ENCODE data around the gene VWA5B2.

Gene VWA5B2

DNA sequence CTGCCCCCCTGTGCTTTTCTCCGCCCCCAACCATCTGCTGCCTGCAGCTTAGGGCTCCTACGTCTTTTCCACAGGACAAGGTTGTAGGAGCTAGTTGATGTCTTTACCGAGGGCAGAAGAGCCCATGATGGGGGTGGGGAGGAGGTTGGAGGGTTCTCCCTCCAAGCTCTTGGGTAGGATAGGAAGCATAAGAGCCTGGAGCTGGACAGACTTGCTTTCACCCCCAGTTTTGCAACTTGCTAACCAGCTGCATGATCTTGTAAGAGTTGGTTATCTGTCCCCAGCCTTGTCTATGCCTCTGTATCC, 42.5 kb upstream of the VWA5B2 start:
- no peak for TF ChIP-seq EP300 (IDR thresholded peaks at IDR 0.05; ENCODE audit: borderline replicate concordance)
- no peak for TF ChIP-seq REST (IDR thresholded peaks at IDR 0.05; ENCODE audit: low read depth)
- TF ChIP-seq NFIC (IDR thresholded peaks at IDR 0.05): no peak
- TF ChIP-seq TAF1 (IDR thresholded peaks at IDR 0.05; ENCODE audit: low read depth): no peak
- no peak for TF ChIP-seq RAD21 (IDR thresholded peaks at IDR 0.05; ENCODE audit: low read depth)
- no peak for TF ChIP-seq EGR1 (IDR thresholded peaks at IDR 0.05)
- TF ChIP-seq CREB1 (IDR thresholded peaks at IDR 0.05; ENCODE audit: low read depth): no peak
- no peak for TF ChIP-seq TEAD4 (IDR thresholded peaks at IDR 0.05)
- TF ChIP-seq CEBPB (IDR thresholded peaks at IDR 0.05): no peak
- TF ChIP-seq, protein P1, sequence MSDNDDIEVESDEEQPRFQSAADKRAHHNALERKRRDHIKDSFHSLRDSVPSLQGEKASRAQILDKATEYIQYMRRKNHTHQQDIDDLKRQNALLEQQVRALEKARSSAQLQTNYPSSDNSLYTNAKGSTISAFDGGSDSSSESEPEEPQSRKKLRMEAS (IDR thresholded peaks at IDR 0.05): no peak
- TF ChIP-seq TCF12 (IDR thresholded peaks at IDR 0.05; ENCODE audit: low read depth): no peak
- no peak for TF ChIP-seq FOXM1 (IDR thresholded peaks at IDR 0.05; ENCODE audit: borderline replicate concordance, low read depth)
- TF ChIP-seq ZBTB7A (IDR thresholded peaks at IDR 0.05; ENCODE audit: low read depth): no peak
- TF ChIP-seq YY1 (IDR thresholded peaks at IDR 0.05; ENCODE audit: low read depth): no peak
- TF ChIP-seq, protein P2, sequence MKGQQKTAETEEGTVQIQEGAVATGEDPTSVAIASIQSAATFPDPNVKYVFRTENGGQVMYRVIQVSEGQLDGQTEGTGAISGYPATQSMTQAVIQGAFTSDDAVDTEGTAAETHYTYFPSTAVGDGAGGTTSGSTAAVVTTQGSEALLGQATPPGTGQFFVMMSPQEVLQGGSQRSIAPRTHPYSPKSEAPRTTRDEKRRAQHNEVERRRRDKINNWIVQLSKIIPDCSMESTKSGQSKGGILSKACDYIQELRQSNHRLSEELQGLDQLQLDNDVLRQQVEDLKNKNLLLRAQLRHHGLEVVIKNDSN (IDR thresholded peaks at IDR 0.05): no peak

DNA sequence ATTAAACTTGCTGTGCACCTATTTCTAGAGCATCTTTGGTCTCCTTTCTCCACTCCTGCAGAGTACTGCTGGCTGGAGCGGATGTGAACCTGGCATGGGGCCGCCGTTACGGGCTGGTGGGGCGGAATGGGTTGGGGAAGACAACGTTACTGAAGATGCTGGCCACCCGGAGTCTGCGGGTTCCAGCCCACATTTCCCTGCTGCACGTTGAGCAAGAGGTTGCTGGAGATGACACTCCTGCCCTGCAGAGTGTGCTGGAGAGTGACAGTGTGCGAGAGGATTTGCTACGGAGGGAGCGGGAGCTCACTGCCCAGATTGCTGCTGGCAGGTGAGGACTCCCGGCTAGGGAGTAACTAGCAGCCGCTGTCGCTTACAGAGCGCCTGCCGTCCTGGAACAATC, 41.3 kb upstream of the VWA5B2 start:
- no peak for TF ChIP-seq TCF12 (IDR thresholded peaks at IDR 0.05; ENCODE audit: low read depth)
- TF ChIP-seq FOXM1 (IDR thresholded peaks at IDR 0.05; ENCODE audit: borderline replicate concordance, low read depth): no peak
- TF ChIP-seq TAF1 (IDR thresholded peaks at IDR 0.05; ENCODE audit: low read depth): no peak
- TF ChIP-seq RAD21 (IDR thresholded peaks at IDR 0.05; ENCODE audit: low read depth): no peak
- no peak for TF ChIP-seq NFIC (IDR thresholded peaks at IDR 0.05)
- no peak for TF ChIP-seq TEAD4 (IDR thresholded peaks at IDR 0.05)
- TF ChIP-seq ZBTB7A (IDR thresholded peaks at IDR 0.05; ENCODE audit: low read depth): no peak
- no peak for TF ChIP-seq EGR1 (IDR thresholded peaks at IDR 0.05)
- no peak for TF ChIP-seq YY1 (IDR thresholded peaks at IDR 0.05; ENCODE audit: low read depth)
- TF ChIP-seq EP300 (IDR thresholded peaks at IDR 0.05; ENCODE audit: borderline replicate concordance): no peak
- TF ChIP-seq REST (IDR thresholded peaks at IDR 0.05; ENCODE audit: low read depth): no peak

GRCh38 chr3:184189421-184189820, 40.0 kb upstream of the VWA5B2 start:
- TF ChIP-seq ZBTB7A (IDR thresholded peaks at IDR 0.05; ENCODE audit: low read depth) (no peak), REST (IDR thresholded peaks at IDR 0.05; ENCODE audit: low read depth) (no peak), YY1 (IDR thresholded peaks at IDR 0.05; ENCODE audit: low read depth) (no peak), NFIC (IDR thresholded peaks at IDR 0.05) (no peak), FOXM1 (IDR thresholded peaks at IDR 0.05; ENCODE audit: borderline replicate concordance, low read depth) (no peak), TAF1 (IDR thresholded peaks at IDR 0.05; ENCODE audit: low read depth) (no peak), EP300 (IDR thresholded peaks at IDR 0.05; ENCODE audit: borderline replicate concordance) (no peak), TCF12 (IDR thresholded peaks at IDR 0.05; ENCODE audit: low read depth) (no peak), CEBPB (IDR thresholded peaks at IDR 0.05) (no peak), TEAD4 (IDR thresholded peaks at IDR 0.05) (no peak), CREB1 (IDR thresholded peaks at IDR 0.05; ENCODE audit: low read depth) (no peak), RAD21 (IDR thresholded peaks at IDR 0.05; ENCODE audit: low read depth) (no peak), EGR1 (IDR thresholded peaks at IDR 0.05) (no peak)
- TF ChIP-seq, protein P1 (IDR thresholded peaks at IDR 0.05): no peak
- TF ChIP-seq, protein P2 (IDR thresholded peaks at IDR 0.05): no peak

- no peak for TF ChIP-seq TCF12 (IDR thresholded peaks at IDR 0.05; ENCODE audit: low read depth)
- no peak for TF ChIP-seq TAF1 (IDR thresholded peaks at IDR 0.05; ENCODE audit: low read depth)
- TF ChIP-seq CREB1 (IDR thresholded peaks at IDR 0.05; ENCODE audit: low read depth): no peak
Observed at GRCh38 chr3:184192889-184193288, 36.5 kb upstream of the VWA5B2 start.
